Tongue (tissue), 2 donors: Measurements from ENCODE around the gene CCDC195. TPM values are rescaled to one million over a fixed set of nuclear protein-coding genes. Genes with fewer than 3 reads are reported as not detected.

Experiments used
- DNase-seq: peaks from one replicate; pipeline ENCODE4 v3.0.0-alpha.2; 2015
- total RNA-seq: library from RNA; depleted of rRNA; stranded (reverse); fragments of >200 nt; gene quantifications from one replicate; pipeline ENCODE4 v1.2.3, GENCODE V29; 2014

CCDC195 gene
- not detected for total RNA-seq

GRCh38 chr2:224716201-224716600 is at the start of gene CCDC195:
Gene CCDC195 (minus strand): TSS chr2:224716365. CDS start chr2:224716365, 0 bp downstream.
- peak; percentile 37 for DNase-seq

- no peak for DNase-seq
Measured at GRCh38 chr2:224764565-224765236, 48.5 kb upstream of the CCDC195 start.

GRCh38 chr2:224757934-224758548 is 41.9 kb upstream of the CCDC195 start:
- DNase-seq, result no peak

GRCh38 chr2:224753743-224754540 is 37.8 kb upstream of the CCDC195 start:
- peak; percentile 40 for DNase-seq

- no peak for DNase-seq
Measured at GRCh38 chr2:224751996-224752698, 36.0 kb upstream of the CCDC195 start.

- DNase-seq, result no peak
Measured at GRCh38 chr2:224749136-224749535, 33.0 kb upstream of the CCDC195 start.

GRCh38 chr2:224747765-224748164 is 31.6 kb upstream of the CCDC195 start:
- no peak for DNase-seq

GRCh38 chr2:224736227-224736626 is 20.1 kb upstream of the CCDC195 start:
- DNase-seq, result no peak

GRCh38 chr2:224734949-224735348 is 18.8 kb upstream of the CCDC195 start:
- no peak for DNase-seq

GRCh38 chr2:224731665-224732064 is 15.5 kb upstream of the CCDC195 start:
- DNase-seq, result no peak

- DNase-seq, result no peak
Measured at GRCh38 chr2:224729435-224729834, 13.3 kb upstream of the CCDC195 start.

- DNase-seq, result peak; percentile 51
Measured at GRCh38 chr2:224724331-224724730, 8.2 kb upstream of the CCDC195 start.

GRCh38 chr2:224723586-224724217 is 7.5 kb upstream of the CCDC195 start:
- peak; percentile 81 for DNase-seq

GRCh38 chr2:224722770-224723169 is 6.6 kb upstream of the CCDC195 start:
- peak; percentile 77 for DNase-seq

GRCh38 chr2:224722250-224722649 is 6.1 kb upstream of the CCDC195 start:
- DNase-seq, result no peak

GRCh38 chr2:224716921-224717320 is 756 bp upstream of the CCDC195 start:
- no peak for DNase-seq

GRCh38 chr2:224711859-224712665 is 4.1 kb downstream of the CCDC195 start:
- peak; percentile 26 for DNase-seq

GRCh38 chr2:224711381-224711780 is 4.8 kb downstream of the CCDC195 start:
- no peak for DNase-seq

GRCh38 chr2:224709301-224709700 is 6.9 kb downstream of the CCDC195 start:
- DNase-seq, result no peak

- DNase-seq, result no peak
Measured at GRCh38 chr2:224694502-224694901, 21.7 kb downstream of the CCDC195 start.

GRCh38 chr2:224691563-224691962 is 24.6 kb downstream of the CCDC195 start:
- no peak for DNase-seq
